Spleen (tissue), 7 donors: ENCODE data around the gene CIAO2B.

Source experiments
- CTCF ChIP-seq, 11 experiments: fragments of 200-600 bp in 7 of 11; fragments of 450-650 bp in 4 of 11; sonication (generic) in 4 of 11; IDR thresholded peaks in 8 of 11; conservative IDR thresholded peaks in 3 of 11; 1 replicate in 7 of 11; 2 replicates in 4 of 11; pipeline versions ENCODE4 v1.4.0 to v1.8.0; 2016 to 2021; ENCODE audit warnings: antibody characterized with exemption in 11 of 11, inconsistent platforms in 4 of 11, mild to moderate bottlenecking in 1 of 11
- POLR2A ChIP-seq, 3 donors: fragments of 450-650 bp; IDR thresholded peaks; one replicate each; pipeline ENCODE4 v1.5.1; 2017; ENCODE audit warnings: antibody characterized with exemption in 3 of 3, mild to moderate bottlenecking in 1 of 3
- POLR2AphosphoS5 ChIP-seq, 3 donors: sonication (generic); formaldehyde crosslinking; IDR thresholded peaks; one replicate each; pipeline ENCODE4 v1.5.1; 2017; ENCODE audit warnings: antibody characterized with exemption in 3 of 3
- donor health status: DM: no; HTN: no; CAD: no; lungs with moderate emphysema.
- donor health status: DM: no; HTN: no; CAD: no.
- donor health status: DM: no; HTN: no; CAD: no.

DNA sequence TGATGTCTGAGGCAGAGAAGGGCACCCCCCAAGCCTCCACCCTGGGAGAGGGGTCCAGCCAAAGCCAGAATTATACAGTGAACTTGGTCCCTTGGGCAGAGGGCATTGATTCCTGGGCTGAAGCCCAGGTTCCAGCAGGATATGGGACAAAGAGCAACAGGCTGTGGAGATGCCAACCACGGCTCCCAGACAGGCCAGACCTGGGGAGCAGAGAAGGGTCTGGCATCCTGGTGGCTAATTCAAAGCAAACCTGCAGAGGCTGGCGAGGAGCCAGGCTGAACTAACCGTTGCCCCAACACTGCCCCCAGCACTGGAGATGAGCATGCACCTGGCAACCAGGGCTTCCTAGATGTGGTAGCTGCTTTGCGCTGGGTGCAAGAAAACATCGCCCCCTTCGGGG lies 29.8 kb upstream of the CIAO2B start:
- no peak for TF ChIP-seq CTCF (IDR thresholded peaks at IDR 0.05 in 8 of 11, conservative IDR thresholded peaks at IDR 0.05 in 3 of 11)
- TF ChIP-seq POLR2A (IDR thresholded peaks at IDR 0.05): no peak
- no peak for TF ChIP-seq POLR2AphosphoS5 (IDR thresholded peaks at IDR 0.05)
